GM19395 (cell line): ENCODE results near the gene BEND3.
"Not testable (repeated sequence)": the region's sequence is repeated elsewhere in the genome, so short reads cannot be mapped to it uniquely, and the experiment has no call there.

ENCODE experiments used
- ATAC-seq: cut with Tn5 transposase; IDR thresholded peaks from one replicate; pipeline ENCODE4 v1.9.1; 2021; ENCODE audit warnings: mild to moderate bottlenecking, moderate library complexity; ENCODE audit not compliant: unreplicated experiment

BEND3 gene

GRCh38 chr6:107114926-107115694 is at the start of gene BEND3:
BEND3 (minus strand) TSS chr6:107115515; CDS start chr6:107099285, 16,230 bp downstream.
- ATAC-seq, result peak; percentile 16

GRCh38 chr6:107164299-107164698 is 49.0 kb upstream of the BEND3 start:
- ATAC-seq, result not testable (repeated sequence)

- ATAC-seq, result no peak
Measured at GRCh38 chr6:107161521-107161920, 46.2 kb upstream of the BEND3 start.

GRCh38 chr6:107156617-107157016 is 41.3 kb upstream of the BEND3 start:
- ATAC-seq, result no peak

GRCh38 chr6:107154801-107155160 is 39.5 kb upstream of the BEND3 start:
- no peak for ATAC-seq

- no peak for ATAC-seq
Measured at GRCh38 chr6:107154131-107154800, 39.0 kb upstream of the BEND3 start.

GRCh38 chr6:107152638-107153430 is 37.5 kb upstream of the BEND3 start:
- no peak for ATAC-seq

- ATAC-seq, result no peak
Measured at GRCh38 chr6:107144666-107145065, 29.4 kb upstream of the BEND3 start.

- no peak for ATAC-seq
Measured at GRCh38 chr6:107144014-107144413, 28.7 kb upstream of the BEND3 start.

- no peak for ATAC-seq
Measured at GRCh38 chr6:107140581-107140980, 25.3 kb upstream of the BEND3 start.

GRCh38 chr6:107136324-107136723 is 21.0 kb upstream of the BEND3 start:
- ATAC-seq, result not testable (repeated sequence)

- not testable (repeated sequence) for ATAC-seq
Measured at GRCh38 chr6:107135048-107135680, 19.8 kb upstream of the BEND3 start.

- ATAC-seq, result no peak
Measured at GRCh38 chr6:107132330-107132954, 17.1 kb upstream of the BEND3 start.

GRCh38 chr6:107129370-107129925 is 14.1 kb upstream of the BEND3 start:
- ATAC-seq, result no peak

GRCh38 chr6:107128577-107128976 is 13.3 kb upstream of the BEND3 start:
- ATAC-seq, result no peak

- ATAC-seq, result no peak
Measured at GRCh38 chr6:107128175-107128574, 12.9 kb upstream of the BEND3 start.

GRCh38 chr6:107125771-107126170 is 10.5 kb upstream of the BEND3 start:
- ATAC-seq, result no peak

- peak; percentile 85 for ATAC-seq
Measured at GRCh38 chr6:107124934-107125348, 9.6 kb upstream of the BEND3 start.

- no peak for ATAC-seq
Measured at GRCh38 chr6:107123501-107123900, 8.2 kb upstream of the BEND3 start.

GRCh38 chr6:107122748-107123147 is 7.4 kb upstream of the BEND3 start:
- ATAC-seq, result no peak
